ENCODE data around the gene AHRR. TPM values are rescaled to one million over a fixed set of nuclear protein-coding genes. Genes with fewer than 3 reads are reported as not detected.

Gene AHRR
- total and polyA plus RNA-seq, 2 experiments from 2014 or later, result 1.8 to 2.4 TPM

DNA sequence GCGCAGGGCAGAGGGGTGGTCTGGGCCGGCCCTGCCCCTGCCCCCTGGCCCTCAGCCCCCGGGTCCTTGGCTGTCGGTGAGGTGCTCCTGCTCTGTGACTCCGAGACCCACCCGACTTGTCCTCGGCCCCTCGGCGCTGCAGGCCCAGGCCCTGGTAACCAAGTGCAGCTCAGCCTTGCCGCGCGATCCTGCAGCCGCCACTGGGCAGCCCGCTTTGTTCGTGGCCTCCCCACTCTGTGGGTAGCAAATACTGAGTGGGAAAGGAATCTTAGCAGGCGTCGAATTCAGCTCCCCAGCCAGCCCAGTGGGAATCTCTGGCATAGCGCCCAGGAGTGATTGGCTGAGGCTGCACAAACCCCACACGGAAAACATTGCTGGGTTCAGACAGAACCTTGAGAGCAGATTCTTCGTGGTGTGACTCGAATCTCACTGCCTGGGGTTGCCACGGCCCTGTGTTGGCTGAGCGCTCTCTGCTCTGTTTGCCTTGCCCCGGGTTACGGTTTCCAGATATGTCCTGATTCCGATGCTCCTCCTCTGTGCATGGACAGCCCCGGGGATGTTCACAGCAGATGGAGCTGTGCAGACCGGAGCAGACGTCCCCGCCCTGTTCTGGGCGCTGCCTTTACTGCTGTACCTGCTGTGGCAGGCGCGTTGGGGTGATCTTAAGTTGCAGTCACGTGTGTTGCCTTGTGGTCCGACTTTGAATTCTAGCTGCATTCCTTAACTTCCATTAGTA lies 108.1 kb downstream of the AHRR start:
- Histone ChIP-seq H2AFZ (no peak overlapping the region), H3K27me3 (no peaks in the 10 kb centered on the region), H3K9me2 (replicated peaks; ENCODE audit: insufficient read depth) (no peaks in the 10 kb centered on the region), H4K20me1 (ENCODE audit: insufficient read depth, poor library complexity, severe bottlenecking) (no peaks in the 10 kb centered on the region), H3K79me2 (no peaks in the 10 kb centered on the region), H3K9me3 (ENCODE audit: low read depth) (no peaks in the 10 kb centered on the region), H3K4me1 (ENCODE audit: insufficient read depth) (peaks cover 14% of the 10 kb centered on the region), H3K4me3 (no peak overlapping the region), H3K36me3 (replicated peaks; ENCODE audit: insufficient read depth, low read depth) (no peaks in the 10 kb centered on the region), H3K4me2 (no peak overlapping the region), H3K27ac (no peak overlapping the region)
- TF ChIP-seq, protein P1, sequence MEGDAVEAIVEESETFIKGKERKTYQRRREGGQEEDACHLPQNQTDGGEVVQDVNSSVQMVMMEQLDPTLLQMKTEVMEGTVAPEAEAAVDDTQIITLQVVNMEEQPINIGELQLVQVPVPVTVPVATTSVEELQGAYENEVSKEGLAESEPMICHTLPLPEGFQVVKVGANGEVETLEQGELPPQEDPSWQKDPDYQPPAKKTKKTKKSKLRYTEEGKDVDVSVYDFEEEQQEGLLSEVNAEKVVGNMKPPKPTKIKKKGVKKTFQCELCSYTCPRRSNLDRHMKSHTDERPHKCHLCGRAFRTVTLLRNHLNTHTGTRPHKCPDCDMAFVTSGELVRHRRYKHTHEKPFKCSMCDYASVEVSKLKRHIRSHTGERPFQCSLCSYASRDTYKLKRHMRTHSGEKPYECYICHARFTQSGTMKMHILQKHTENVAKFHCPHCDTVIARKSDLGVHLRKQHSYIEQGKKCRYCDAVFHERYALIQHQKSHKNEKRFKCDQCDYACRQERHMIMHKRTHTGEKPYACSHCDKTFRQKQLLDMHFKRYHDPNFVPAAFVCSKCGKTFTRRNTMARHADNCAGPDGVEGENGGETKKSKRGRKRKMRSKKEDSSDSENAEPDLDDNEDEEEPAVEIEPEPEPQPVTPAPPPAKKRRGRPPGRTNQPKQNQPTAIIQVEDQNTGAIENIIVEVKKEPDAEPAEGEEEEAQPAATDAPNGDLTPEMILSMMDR (IDR thresholded peaks at IDR 0.05; ENCODE audit: poor library complexity), result no peak
- TF ChIP-seq EZH2phosphoT487 (IDR thresholded peaks at IDR 0.05; ENCODE audit: low read depth, severe bottlenecking, unreplicated experiment) (no peak), EZH2 (IDR thresholded peaks at IDR 0.05; ENCODE audit: borderline replicate concordance) (no peak)
- DNase-seq (ENCODE audit: low spot score), result no peak
- 82% methylated on average over 29 of the region's 35 CpGs for WGBS (ENCODE audit: low lambda C conversion rate, missing lambda C conversion rate)

DNA sequence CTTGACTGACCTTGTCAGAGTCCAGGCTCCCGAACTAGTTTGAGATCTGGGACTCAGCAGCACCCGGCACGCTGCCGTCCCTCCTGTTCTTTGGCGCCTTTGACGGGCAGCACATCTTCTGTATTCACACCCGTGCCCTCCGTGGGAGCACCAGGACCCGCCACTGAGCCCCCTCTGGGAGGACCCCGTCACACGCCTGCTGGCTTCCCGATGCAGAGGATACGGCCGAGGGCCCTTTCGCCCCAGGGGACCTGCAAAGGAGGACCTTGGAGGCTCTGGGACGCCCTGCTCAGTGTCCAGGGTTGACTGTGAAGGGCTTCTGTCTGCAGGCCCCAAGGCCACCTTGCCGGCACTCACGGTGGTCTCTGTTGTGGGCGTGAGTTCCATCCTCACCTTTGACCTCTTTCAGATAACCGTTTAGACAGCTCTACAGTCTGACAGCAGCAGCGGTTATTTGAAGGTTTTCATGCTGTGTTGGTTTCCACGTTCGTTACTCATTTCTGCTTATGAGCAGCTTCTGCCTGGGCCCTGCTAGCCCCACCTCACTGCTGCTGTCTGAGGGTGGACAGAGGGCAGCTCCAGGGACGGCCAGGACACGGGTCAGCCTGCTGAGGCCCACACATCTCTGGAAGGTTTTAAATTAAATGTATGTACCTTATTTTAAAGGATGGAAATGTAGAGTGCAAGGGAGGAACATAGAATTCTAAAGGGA lies 108.9 kb downstream of the AHRR start:
- peak overlapping the region; percentile 33 for H3K27ac ChIP-seq
- no peaks in the 10 kb centered on the region for H3K36me3 ChIP-seq (replicated peaks; ENCODE audit: insufficient read depth, low read depth)
- no peaks in the 10 kb centered on the region for H3K9me3 ChIP-seq (ENCODE audit: low read depth)
- no peak overlapping the region for H3K4me3 ChIP-seq
- H2AFZ ChIP-seq, result no peak overlapping the region
- TF ChIP-seq EZH2 (IDR thresholded peaks at IDR 0.05; ENCODE audit: borderline replicate concordance) (no peak), EZH2phosphoT487 (IDR thresholded peaks at IDR 0.05; ENCODE audit: low read depth, severe bottlenecking, unreplicated experiment) (no peak)
- TF ChIP-seq, protein P1 (IDR thresholded peaks at IDR 0.05; ENCODE audit: poor library complexity), result no peak
- H4K20me1 ChIP-seq (ENCODE audit: insufficient read depth, poor library complexity, severe bottlenecking), result no peaks in the 10 kb centered on the region
- H3K4me1 ChIP-seq (ENCODE audit: insufficient read depth), result peaks cover 14% of the 10 kb centered on the region
- H3K79me2 ChIP-seq, result no peaks in the 10 kb centered on the region
- no peak overlapping the region for H3K4me2 ChIP-seq
- H3K27me3 ChIP-seq, result no peaks in the 10 kb centered on the region
- DNase-seq (ENCODE audit: low spot score), result no peak
- H3K9me2 ChIP-seq (replicated peaks; ENCODE audit: insufficient read depth), result no peaks in the 10 kb centered on the region
- 84% methylated on average over 25 of the region's 25 CpGs for WGBS (ENCODE audit: low lambda C conversion rate, missing lambda C conversion rate)

DNA sequence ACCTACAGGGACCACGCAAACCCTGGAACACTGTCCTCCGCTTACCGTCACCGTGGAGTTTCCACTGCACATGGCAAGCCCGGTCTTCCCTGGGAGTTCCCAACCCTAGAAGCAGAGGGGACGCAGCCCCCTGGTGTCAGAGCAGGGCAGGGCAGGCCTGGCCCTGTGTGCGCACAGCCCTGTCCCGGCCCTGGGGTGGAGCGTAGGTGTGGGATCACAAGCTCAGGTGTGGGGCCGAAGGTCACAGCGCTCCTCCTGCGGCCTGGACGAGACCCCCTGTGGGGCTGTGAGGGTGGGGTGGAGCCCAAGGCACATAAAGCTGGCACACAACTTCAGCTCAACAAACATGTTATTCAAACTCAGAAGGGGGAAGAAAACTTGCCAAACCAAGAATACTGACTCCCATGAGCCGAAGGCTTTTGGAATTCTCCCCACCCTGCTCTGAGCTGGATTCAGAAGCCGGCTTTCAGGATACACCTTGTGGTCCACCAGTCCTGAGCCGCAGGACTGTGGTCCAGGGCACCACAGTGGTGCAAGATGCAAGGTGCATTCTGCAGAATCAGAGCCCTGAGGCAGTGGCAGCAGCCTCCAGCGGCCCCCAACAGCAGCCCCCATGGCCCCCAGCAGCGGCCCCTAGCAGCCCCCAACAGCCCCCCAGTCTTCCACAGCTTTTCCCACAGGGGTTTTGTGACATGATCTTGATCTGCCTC lies 109.6 kb downstream of the AHRR start:
- Histone ChIP-seq H3K4me3 (no peak overlapping the region), H3K4me1 (ENCODE audit: insufficient read depth) (peaks cover 14% of the 10 kb centered on the region), H3K27me3 (no peaks in the 10 kb centered on the region), H3K27ac (peak overlapping the region; percentile 51), H3K9me2 (replicated peaks; ENCODE audit: insufficient read depth) (no peaks in the 10 kb centered on the region), H3K79me2 (no peaks in the 10 kb centered on the region), H3K4me2 (peak overlapping the region; percentile 25), H3K36me3 (replicated peaks; ENCODE audit: insufficient read depth, low read depth) (no peaks in the 10 kb centered on the region), H4K20me1 (ENCODE audit: insufficient read depth, poor library complexity, severe bottlenecking) (no peaks in the 10 kb centered on the region), H2AFZ (no peak overlapping the region), H3K9me3 (ENCODE audit: low read depth) (no peaks in the 10 kb centered on the region)
- peak; percentile 89 for DNase-seq (ENCODE audit: low spot score)
- 41% methylated on average over 16 of the region's 18 CpGs for WGBS (ENCODE audit: low lambda C conversion rate, missing lambda C conversion rate)
- TF ChIP-seq, protein P1 (IDR thresholded peaks at IDR 0.05; ENCODE audit: poor library complexity), result peak; percentile 79
- no peak for TF ChIP-seq EZH2phosphoT487 (IDR thresholded peaks at IDR 0.05; ENCODE audit: low read depth, severe bottlenecking, unreplicated experiment)
- no peak for TF ChIP-seq EZH2 (IDR thresholded peaks at IDR 0.05; ENCODE audit: borderline replicate concordance)
